Stimulated activated CD4-positive, alpha-beta T cell treated with anti-CD3 and anti-CD28 coated beads, Interleukin-15, amount 100 ng/mL, for 1 hour (primary cell): Measurements from ENCODE around the gene FLVCR2.

Experiments used
- DNase-seq, 2 donors: peaks; one replicate each; pipeline ENCODE4 v3.0.0-alpha.2; 2020; ENCODE audit warnings: low read depth in 1 of 2, low spot score in 1 of 2

FLVCR2 gene

DNA sequence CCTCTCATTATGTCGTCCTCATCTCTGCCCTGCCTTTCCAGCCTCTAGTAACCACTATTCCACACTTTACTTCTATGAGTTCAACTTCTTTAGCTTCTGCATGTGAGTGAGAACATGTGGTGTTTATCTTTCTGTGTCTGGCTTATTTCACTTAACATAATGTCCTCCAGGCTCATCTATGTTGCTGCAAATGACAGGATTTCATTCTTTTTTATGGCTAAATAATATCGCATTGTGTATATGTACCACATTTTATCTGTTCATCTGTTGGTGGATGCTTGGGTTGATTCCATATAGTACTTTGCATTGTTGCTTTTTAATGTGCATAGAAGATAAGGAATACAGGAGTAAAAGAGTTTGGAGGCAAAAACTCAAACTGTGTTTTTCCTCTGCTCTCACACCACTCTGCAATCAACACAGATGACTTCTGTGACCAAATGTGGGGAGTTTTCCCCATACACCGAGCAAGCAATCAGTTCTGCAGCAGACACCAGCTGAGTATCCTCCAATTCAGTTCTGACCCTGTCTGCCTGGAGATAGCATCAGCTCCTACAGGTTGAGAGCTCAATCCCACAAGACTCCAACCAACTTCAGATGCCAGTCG, 24.6 kb upstream of the FLVCR2 start:
- no peak for DNase-seq

DNA sequence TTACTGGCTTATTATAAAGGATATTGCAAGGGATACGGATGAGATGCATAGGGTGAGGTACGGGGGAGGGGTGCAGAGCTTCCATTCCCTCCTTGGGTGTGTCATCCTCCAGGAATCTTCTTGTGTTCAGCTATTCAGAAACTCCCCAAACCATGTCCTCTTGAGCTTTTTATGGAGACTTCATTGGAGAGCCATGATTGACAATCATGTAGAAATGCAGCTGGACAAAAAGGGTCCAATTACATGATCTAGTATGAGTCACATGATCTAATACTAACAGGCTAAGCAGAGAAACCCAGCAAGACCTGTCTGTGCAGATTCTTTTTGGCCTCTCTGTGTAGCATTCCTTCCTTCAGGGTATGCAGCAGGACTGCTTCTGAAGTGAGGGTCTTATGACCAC, 23.9 kb upstream of the FLVCR2 start:
- DNase-seq, result no peak

DNA sequence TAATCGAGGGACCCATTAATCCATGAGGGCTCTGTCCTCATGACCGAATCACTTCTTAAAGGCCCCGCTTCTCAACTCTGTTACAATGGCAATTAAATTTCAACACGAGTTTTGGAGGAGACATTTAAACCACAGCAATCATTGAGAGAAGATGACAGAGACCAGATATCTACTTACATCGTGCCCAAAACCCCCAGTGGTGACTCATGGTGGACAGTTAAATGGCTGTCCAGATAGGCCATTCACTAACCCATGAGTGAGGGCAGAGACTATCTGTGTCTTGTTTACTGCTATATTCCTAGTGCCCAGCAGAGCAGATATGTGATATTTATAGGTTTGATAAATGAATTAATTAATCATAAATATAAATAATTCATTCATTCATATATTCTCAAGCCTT, 20.0 kb upstream of the FLVCR2 start:
- DNase-seq, result no peak

DNA sequence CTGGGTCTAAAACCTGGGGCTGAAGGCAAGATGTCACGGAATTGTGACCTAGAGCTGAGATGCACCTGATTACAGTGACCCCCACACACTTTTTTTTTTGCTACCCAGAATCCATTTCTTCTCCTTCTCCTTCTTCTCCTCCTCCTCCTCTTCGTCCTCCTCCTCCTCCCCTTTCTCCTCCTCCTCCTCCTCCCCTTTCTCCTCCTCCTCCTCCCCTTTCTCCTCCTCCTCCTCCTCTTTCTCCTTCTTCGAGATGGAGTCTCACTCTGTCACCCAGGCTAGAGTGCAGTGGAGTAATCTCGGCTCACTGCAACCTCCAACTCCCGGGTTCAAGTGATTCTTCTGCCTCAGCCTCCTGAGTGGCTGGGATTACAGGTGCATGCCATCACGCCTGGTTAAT, 19.4 kb upstream of the FLVCR2 start:
- no peak for DNase-seq

DNA sequence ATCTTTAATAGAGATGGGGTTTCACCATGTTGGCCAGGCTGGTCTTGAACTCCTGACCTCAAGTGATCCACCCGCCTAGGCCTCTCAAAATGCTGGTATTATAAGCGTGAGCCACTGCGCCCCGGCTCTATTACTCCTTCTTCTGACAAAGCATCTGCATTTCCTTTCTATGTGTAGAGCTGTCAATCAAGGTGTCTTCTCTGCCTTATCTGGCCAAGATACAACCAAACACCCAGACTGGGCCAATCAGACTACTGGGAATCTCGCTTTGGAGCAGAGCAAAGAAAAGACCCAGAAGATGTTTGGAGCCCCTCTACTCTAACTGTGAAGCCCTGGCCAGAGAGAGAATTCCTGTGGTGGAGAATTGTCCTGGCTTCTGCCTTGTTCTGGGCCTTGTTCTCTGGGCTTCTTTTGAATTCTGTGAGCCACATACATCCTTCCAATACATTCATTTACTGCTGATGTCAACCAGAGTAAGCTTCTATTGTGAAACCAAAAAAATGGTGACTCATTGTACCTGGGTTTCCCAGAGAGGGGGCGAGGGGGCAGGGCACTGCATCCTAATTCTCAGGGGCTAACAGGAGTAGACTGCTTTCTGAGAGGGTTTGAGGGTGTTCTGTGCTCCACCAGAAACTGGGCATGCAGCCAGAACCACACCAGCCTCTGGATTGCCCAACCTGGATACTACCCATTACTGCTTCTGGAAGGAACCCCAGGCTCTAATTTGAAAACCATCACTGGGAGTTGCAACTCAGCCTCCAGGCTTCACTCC, 18.8 kb upstream of the FLVCR2 start:
- DNase-seq, result peak in 1 of 2 donors; percentile 54

DNA sequence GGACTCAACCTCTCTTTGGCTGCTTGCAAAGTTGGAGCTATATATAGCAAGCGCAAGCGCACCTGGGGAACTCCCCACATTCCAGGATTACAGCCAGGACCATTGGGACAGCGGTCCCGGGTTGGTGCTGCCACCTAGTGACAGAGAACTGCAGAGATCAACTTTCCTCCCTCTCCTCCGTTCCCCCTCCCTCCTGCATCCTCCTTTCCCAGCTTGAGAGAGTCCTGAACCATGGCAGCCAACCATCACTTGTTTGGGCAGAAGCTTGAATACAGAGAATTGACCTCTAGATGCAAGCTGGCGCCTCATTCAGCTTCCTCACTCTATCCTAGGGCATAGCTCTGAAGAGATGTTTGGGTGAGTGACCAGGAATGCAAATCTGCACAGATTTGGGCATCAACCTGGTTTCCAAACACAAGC, 17.4 kb upstream of the FLVCR2 start:
- DNase-seq, result no peak

DNA sequence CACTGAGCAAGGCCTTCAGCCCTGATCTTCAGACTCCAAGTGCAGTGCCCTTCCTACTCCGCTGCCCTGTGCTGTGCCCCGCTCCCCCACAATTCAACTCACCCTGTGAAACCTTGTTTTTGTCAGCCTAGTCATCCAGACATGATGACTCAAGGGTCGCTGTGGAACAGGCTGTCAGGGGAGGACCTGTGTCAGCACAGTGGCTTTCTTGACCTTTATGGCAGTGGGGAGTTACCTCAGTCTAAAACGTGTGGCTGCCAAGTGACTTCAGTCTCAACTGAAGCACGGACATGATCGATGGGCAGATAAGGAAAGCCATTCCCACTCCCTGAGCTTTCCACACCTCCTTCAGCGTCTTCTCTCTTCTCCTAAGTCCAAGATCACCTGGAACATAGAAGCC, 16.3 kb upstream of the FLVCR2 start:
- peak in 1 of 2 donors; percentile 42 for DNase-seq

DNA sequence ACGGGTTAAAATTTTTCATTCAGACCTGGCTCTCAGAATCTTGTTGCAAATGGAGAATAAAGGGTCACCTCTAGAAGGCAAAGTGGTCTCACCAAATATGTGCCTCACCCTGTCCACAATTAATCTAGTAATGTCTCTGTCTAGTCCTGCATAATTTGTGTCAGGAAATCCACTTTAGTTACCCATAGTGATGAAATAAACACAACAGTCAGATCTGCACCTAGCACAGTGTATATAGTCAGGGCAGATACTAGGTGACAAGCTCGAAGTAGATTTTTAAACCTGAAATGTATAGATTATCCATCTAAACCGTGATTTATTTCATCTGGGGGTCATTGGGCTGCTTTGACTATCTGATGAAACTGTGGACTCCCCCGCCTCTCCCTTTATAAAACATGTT, 15.9 kb upstream of the FLVCR2 start:
- DNase-seq, result no peak

DNA sequence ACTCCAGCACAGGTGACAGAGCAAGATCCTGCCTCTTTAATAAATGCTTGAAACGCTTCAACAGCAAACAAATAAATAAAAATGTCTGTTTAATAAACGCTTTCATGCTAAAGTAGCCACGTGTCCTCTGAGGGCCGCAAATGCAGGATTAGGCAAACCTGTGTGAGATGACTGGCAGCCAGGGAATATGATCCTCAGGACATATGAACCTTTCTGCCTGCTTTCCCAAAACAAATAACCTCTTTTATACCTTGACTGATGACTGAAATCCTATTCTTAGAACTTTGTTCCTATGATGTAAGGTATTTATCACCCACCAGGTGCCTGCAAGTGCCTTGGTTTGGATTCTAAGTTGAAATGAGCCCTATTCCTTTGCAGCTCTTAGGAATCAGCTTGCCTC, 14.5 kb upstream of the FLVCR2 start:
- no peak for DNase-seq

DNA sequence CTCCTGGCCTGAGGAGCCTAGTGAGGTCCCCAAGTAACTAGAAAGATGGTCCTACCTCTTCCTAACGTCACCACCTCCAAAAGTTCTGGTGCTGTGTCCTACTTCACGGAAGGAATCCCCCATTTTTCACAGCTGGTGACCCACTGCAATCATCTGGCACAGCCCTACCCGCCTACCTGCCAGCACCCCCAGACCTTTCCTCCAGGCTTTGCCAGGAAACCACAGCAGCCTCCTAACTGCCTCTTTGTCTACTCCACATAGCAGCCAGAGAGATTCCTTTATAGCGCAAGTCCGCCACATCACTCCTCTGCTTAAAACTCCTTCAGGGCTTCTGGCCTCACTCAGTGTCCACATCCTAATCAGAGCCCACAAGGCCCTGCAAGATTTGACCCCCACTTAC, 13.4 kb upstream of the FLVCR2 start:
- DNase-seq, result no peak

DNA sequence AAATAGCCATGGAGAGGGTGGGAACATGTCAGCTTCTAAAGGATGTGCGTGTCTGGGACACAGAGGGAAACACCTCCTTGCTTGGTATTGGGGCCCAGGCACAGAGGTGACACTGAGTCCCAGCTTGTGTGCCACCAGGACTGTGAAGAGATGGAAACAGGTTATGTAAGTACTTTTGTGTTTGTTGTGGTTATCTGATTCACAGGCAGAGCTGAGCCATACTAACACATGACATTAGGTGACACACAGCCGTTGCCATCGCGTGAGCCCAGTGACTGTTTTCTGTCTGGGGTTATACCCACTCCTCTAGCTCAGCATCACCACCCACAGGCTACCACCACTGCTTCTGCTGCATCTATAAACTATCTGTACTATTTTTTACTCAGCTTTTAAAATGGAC, 12.1 kb upstream of the FLVCR2 start:
- peak; percentile 58 to 66 for DNase-seq

DNA sequence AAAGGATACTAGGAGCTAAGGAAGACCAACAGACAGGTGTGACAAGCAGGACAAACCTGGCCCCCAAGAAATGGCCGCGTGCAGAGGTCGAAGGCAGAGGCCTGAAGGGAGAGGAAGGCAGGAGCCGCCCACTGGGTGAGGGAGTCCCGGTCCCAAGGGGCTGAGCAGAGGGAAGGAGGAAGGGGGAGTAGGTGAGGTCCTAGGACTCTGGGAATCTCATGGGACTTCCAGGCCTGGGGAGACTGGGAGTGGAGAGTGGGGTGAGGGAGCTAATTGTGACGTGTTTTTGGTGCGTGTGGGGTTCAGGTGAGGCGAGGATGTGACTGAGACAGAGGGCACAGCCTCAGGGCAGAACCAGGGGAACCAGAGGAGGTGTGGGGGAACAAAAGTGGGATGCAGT, 11.7 kb upstream of the FLVCR2 start:
- DNase-seq, result no peak

DNA sequence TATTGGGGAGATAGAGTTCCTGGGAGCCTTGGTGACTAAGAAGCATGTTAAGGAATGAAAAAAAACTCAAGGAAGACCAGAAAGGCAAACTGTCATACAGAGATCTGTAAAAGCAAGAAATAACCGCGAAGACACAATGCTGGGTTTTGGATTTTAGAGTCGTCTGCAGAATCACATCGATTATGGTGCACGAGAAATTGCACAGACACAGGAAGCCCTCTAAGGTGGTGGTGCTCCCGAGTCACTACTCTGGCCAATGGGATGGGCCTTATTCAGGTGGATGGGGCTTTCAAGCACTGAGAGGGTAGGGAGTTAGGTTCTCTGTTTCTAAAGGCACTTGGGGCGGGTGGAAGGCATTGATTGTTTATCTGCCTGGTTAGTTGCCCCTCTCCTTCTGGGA, 10.3 kb upstream of the FLVCR2 start:
- no peak for DNase-seq

DNA sequence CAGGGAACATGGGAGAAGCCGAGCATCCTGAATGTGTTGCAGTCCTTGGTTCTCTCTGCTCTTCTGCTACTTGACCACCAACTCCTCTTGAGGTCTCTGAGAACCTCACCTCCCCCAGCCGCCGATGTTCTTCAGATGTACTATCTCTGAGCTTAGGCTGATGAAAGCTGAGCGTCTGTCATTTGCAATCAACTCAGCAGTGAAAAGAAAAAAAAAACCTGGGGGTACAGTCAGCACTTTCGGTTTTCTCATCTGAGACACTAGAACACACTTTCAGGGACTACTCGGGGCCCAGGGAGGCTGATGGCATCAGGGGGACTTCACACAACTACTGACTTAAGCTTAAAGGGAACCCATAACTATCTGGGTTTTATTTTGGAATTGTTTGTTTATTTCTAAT, 9.6 kb upstream of the FLVCR2 start:
- peak in 1 of 2 donors; percentile 33 for DNase-seq

DNA sequence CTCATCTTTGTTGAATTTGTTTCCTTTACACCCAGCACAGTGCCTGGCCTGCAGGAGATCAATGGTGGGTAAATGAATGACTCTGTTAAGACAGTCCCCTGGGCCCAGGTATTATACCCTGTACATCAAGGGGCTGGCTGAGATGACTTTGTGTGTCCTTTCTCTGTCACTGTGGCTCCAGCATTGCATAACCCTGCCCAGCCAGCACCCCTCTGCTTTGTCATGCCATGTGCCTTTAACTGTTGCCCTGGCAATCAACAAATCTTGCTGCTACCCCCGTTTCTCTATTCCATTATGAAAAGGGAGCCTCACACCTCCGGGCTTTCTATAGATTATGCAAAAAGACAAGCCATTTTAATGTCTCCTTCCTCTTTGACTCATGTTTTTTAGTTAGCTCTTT, 7.6 kb upstream of the FLVCR2 start:
- no peak for DNase-seq

DNA sequence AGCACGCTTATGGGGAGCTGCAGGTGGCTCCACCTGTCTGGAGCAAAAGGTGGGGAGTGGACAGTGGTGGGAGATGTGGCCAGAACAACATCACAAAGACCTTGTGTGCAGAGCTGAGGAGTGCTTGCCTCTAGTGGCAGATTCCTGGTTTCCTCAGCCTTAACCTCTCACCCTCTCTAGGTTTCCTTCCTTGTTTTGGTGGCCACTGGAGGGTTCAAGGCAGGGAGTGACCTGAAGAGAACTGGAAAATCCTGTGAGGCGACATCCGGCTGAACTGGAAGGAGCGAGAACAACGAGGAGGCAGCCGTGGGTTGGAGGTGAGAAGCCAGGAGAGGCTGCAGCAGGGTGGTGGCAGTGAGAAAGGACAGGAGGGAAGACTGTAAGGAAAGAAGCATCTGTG, 6.3 kb upstream of the FLVCR2 start:
- no peak for DNase-seq

DNA sequence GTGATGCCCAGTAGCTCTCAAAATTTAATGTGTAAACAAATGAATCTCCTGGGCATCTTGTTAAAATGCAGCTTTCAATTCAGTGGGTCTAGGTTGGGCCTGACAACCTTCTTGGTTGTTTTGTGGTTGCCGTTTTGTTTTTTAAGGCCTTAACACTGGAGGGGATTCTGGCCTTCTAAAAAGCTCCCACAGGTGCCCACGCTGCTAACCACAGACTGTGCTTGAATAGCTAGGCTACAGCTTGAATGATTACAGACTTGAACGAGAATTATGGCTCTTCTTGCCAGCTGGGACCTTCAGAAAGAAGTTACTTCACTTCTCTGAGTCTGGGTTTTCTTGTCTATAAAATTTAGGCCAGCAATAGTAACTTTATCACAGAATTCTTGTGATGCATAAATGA, 1.3 kb upstream of the FLVCR2 start:
- DNase-seq, result no peak

DNA sequence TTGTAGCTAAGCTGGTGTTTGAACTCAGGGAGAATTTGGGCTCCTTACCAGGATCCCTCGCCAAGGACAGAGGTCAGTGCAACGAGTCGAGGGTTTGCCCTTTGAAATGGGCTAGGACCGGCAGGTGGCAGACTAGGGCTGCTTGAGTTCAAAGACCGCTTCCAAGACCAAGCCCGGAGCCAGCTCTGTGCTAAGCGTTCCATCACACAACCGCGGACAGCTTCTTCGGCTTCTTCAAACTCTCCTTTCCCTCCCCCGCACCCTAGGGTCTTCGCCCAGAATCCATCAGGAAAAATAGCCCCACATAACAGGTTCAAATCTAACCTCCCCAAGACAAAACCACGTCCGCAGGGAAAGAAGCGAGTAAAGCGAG, 705 bp upstream of the FLVCR2 start:
- peak; percentile 39 to 57 for DNase-seq

DNA sequence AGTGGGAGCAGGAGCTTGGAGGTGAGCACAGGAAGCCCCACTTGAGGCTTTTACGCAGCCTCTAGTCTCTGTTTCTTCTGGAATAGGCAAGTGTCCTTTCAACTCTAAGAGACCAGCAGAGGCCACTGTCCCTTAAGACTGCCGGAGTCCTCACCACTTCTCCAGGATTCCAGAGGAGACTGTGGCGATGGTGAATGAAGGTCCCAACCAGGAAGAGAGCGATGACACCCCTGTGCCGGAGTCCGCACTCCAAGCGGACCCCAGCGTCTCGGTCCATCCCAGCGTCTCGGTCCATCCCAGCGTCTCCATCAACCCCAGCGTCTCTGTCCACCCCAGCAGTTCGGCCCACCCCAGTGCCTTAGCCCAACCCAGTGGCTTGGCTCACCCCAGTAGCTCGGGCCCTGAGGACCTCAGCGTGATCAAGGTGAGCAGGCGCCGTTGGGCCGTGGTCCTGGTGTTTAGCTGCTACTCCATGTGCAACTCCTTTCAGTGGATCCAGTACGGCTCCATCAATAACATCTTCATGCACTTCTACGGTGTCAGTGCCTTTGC, 442 bp downstream of the FLVCR2 start:
- no peak for DNase-seq

DNA sequence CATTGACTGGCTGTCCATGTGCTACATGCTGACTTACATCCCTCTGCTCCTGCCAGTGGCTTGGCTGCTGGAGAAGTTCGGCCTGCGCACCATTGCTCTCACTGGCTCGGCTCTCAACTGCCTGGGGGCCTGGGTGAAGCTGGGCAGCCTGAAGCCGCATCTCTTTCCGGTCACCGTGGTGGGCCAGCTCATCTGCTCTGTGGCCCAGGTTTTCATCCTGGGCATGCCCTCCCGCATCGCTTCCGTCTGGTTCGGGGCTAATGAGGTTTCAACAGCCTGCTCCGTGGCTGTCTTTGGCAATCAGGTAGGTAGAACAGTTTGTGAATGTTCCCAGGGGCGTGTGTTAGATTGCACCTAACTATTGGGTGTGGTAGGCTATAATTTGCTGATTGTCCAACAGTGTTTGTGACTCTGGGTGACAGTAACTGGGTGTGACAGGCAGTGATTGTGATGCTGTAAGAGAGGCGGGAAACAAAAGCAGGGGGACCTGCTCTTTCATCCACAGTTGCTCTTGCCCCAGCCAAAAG, 981 bp downstream of the FLVCR2 start:
- DNase-seq, result no peak

DNA sequence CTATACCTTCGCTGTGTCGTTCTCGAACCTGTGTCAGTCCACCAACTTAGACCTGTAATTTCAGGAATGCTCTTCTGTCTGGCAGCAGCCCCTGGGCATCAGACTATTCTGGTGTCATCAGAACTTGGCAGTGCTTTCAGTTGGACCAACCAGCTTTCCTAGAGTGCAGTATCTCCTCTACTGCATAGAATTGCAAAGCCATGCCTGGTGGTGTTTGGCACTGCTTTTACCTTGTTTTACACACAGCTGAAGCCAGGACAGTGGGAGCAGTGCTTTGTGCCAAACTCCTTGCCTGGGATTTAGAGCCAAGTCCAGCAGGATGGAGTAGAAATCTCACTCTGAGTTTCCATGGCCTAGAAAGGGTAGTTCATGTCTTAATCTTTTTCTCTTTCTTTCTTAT, 1.5 kb downstream of the FLVCR2 start:
- no peak for DNase-seq

DNA sequence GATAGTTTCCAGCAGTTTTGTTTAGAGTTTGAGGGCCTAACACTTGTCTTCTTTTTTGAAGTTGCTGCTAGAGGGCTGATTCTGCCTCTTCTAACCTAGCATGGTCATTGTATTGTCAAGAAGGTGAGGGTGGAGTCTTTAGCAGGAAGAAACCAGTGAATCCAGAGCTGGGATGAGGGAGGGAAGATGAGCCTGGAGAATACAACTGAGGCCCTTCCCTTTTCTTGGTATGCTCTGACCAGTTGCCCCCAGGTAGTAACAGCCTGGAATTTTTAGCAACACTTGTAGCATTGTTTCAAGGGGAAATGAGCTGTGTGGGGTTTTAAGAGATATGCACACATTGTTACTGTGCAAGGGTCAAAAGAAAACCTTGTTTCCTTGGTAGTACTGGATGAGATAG, 9.0 kb downstream of the FLVCR2 start:
- no peak for DNase-seq

DNA sequence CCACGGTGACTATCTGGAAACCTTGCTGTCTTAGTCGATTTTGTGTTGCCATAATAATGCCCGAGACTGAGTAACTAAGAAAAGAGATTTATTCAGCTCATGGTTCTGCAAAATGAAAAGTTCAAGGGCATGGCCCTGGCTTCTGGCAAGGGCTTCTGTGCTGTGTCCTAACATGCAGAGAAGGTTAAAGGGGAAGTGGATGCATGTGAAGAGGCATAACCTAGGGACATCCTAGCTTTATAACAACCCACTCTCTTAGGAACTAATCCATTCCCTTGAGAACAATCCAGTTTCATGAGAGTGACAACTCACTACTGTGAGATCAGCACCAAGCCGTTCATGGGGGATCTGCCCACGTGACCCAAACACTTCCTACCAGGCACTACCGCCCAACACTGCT, 11.5 kb downstream of the FLVCR2 start:
- DNase-seq, result no peak
